H9 (cell line): ENCODE measurements around the gene BCAS4. TPM values are rescaled to one million over a fixed set of nuclear protein-coding genes. Genes with fewer than 3 reads are reported as not detected.

Experiments used
- DNase-seq: peaks from one replicate; pipeline ENCODE4 v3.0.0-alpha.2; 2017
- H2AFZ ChIP-seq: one replicate; pipeline ENCODE4 v1.6.1; 2013; ENCODE audit warnings: mild to moderate bottlenecking, low read length, control low read depth, moderate library complexity
- H2AK5ac ChIP-seq: 2 replicates; pipeline ENCODE4 v1.6.1; 2013; ENCODE audit warnings: low read length, control low read depth, mixed read lengths; ENCODE audit not compliant: insufficient read length
- H2BK120ac ChIP-seq: one replicate; pipeline ENCODE4 v1.6.1; 2013; ENCODE audit warnings: low read depth, mild to moderate bottlenecking, low read length, control low read depth, inconsistent platforms; ENCODE audit not compliant: poor library complexity, severe bottlenecking
- H2BK12ac ChIP-seq: 2 replicates; pipeline ENCODE4 v1.6.1; 2013; ENCODE audit warnings: low read length, control low read depth, mixed read lengths, low read depth; ENCODE audit not compliant: insufficient read length
- H2BK15ac ChIP-seq: 2 replicates; pipeline ENCODE4 v1.6.1; 2013; ENCODE audit warnings: low read depth, low read length, control low read depth
- H2BK20ac ChIP-seq: one replicate; pipeline ENCODE4 v1.6.1; 2013; ENCODE audit warnings: low read depth, mild to moderate bottlenecking, low read length, control low read depth, inconsistent platforms; ENCODE audit not compliant: poor library complexity, severe bottlenecking
- H2BK5ac ChIP-seq: 2 replicates; pipeline ENCODE4 v1.6.1; 2013; ENCODE audit warnings: low read length, control low read depth, mixed read lengths; ENCODE audit not compliant: insufficient read length
- H3K14ac ChIP-seq: 2 replicates; pipeline ENCODE4 v1.6.1; 2013; ENCODE audit warnings: low read length, control low read depth; ENCODE audit not compliant: insufficient read depth
- H3K18ac ChIP-seq: 2 replicates; pipeline ENCODE4 v1.6.1; 2013; ENCODE audit warnings: low read depth, mild to moderate bottlenecking, mixed read lengths, low read length, control low read depth; ENCODE audit not compliant: insufficient read length
- H3K23ac ChIP-seq: 2 replicates; pipeline ENCODE4 v1.6.1; 2013; ENCODE audit warnings: low read length, control low read depth, mixed read lengths, low read depth; ENCODE audit not compliant: insufficient read length
- H3K23me2 ChIP-seq: 2 replicates; pipeline ENCODE4 v1.6.1; 2013; ENCODE audit warnings: low read depth, mild to moderate bottlenecking, mixed read lengths, low read length, control low read depth; ENCODE audit not compliant: insufficient read length, poor library complexity, severe bottlenecking
- H3K27ac ChIP-seq: 2 replicates; pipeline ENCODE4 v1.5.1; 2013; ENCODE audit warnings: low read length, control low read depth, mixed read lengths, low read depth; ENCODE audit not compliant: insufficient read length
- H3K27me3 ChIP-seq: 2 replicates; pipeline ENCODE4 v1.6.1; 2013; ENCODE audit warnings: low read length, control low read depth, inconsistent platforms; ENCODE audit not compliant: insufficient read depth
- H3K4ac ChIP-seq: 2 replicates; pipeline ENCODE4 v1.6.1; 2013; ENCODE audit warnings: low read depth, mild to moderate bottlenecking, control low read depth, inconsistent platforms, low read length, moderate library complexity
- H3K4me1 ChIP-seq: 2 replicates; pipeline ENCODE4 v1.6.1; 2013; ENCODE audit warnings: low read length, control low read depth, inconsistent platforms; ENCODE audit not compliant: insufficient read depth
- H3K4me2 ChIP-seq: 2 replicates; pipeline ENCODE4 v1.6.1; 2013; ENCODE audit warnings: low read length, control low read depth, mixed read lengths; ENCODE audit not compliant: insufficient read length, insufficient read depth
- H3K56ac ChIP-seq: 2 replicates; pipeline ENCODE4 v1.6.1; 2013; ENCODE audit warnings: low read depth, mild to moderate bottlenecking, mixed read lengths, low read length, control low read depth; ENCODE audit not compliant: insufficient read length
- H3K79me1 ChIP-seq: 2 replicates; pipeline ENCODE4 v1.6.1; 2013; ENCODE audit warnings: low read depth, mild to moderate bottlenecking, moderate library complexity, low read length, control low read depth, inconsistent platforms; ENCODE audit not compliant: insufficient read depth, poor library complexity, severe bottlenecking
- H3K79me2 ChIP-seq: 2 replicates; pipeline ENCODE4 v1.6.1; 2013; ENCODE audit warnings: low read length, control low read depth, inconsistent platforms; ENCODE audit not compliant: insufficient read depth
- H3K9ac ChIP-seq: 2 replicates; pipeline ENCODE4 v1.6.1; 2013; ENCODE audit warnings: low read length, control low read depth, mixed read lengths; ENCODE audit not compliant: insufficient read length; ENCODE audit errors: extremely low read depth
- H3K9me3 ChIP-seq: one replicate; pipeline ENCODE4 v1.6.1; 2013; ENCODE audit warnings: low read depth, low read length, inconsistent platforms; ENCODE audit not compliant: control insufficient read depth
- H3T11ph ChIP-seq: one replicate; pipeline ENCODE4 v1.6.1; 2013; ENCODE audit warnings: mild to moderate bottlenecking, low read length, control low read depth, inconsistent platforms
- H4K20me1 ChIP-seq: one replicate; pipeline ENCODE4 v1.6.1; 2013; ENCODE audit not compliant: control insufficient read depth, insufficient read length, insufficient read depth
- H4K5ac ChIP-seq: 2 replicates; pipeline ENCODE4 v1.6.1; 2013; ENCODE audit warnings: low read depth, mild to moderate bottlenecking, mixed read lengths, low read length, control low read depth; ENCODE audit not compliant: insufficient read length
- H4K8ac ChIP-seq: replicated peaks from 2 replicates; pipeline ENCODE4 v1.6.1; 2013; ENCODE audit warnings: low read length, control low read depth, mixed read lengths, low read depth; ENCODE audit not compliant: insufficient read length
- H4K91ac ChIP-seq: 2 replicates; pipeline ENCODE4 v1.6.1; 2013; ENCODE audit warnings: low read depth, mild to moderate bottlenecking, moderate library complexity, mixed read lengths, low read length, control low read depth; ENCODE audit not compliant: insufficient read length
- H3K27ac Mint-ChIP-seq, 3 experiments: 2 replicates in 2 of 3; 3 replicates in 1 of 3; pipeline ENCODE4 v1.8.0; 2020 to 2021; ENCODE audit warnings: mixed read lengths in 3 of 3, mild to moderate bottlenecking in 1 of 3, moderate library complexity in 1 of 3
- H3K27me3 Mint-ChIP-seq: 2 replicates; pipeline ENCODE4 v1.8.0; 2021; ENCODE audit warnings: low read depth, mild to moderate bottlenecking, moderate library complexity, mixed read lengths
- H3K36me3 Mint-ChIP-seq, 3 experiments: 2 replicates in 2 of 3; 3 replicates in 1 of 3; pipeline ENCODE4 v1.8.0; 2020 to 2021; ENCODE audit warnings: low read depth in 3 of 3, mixed read lengths in 3 of 3; ENCODE audit not compliant: insufficient read depth in 1 of 3
- H3K4me1 Mint-ChIP-seq, 2 experiments: 2 replicates each; pipeline ENCODE4 v1.8.0; 2020; ENCODE audit warnings: mixed read lengths in 2 of 2
- H3K4me3 Mint-ChIP-seq, 2 experiments: 2 replicates in 1 of 2; 3 replicates in 1 of 2; pipeline ENCODE4 v1.8.0; 2020 to 2021; ENCODE audit warnings: mild to moderate bottlenecking in 2 of 2, mixed read lengths in 2 of 2, moderate library complexity in 1 of 2
- H3K9me3 Mint-ChIP-seq, 2 experiments: 2 replicates in 1 of 2; 3 replicates in 1 of 2; pipeline ENCODE4 v1.8.0; 2020; ENCODE audit warnings: mild to moderate bottlenecking in 2 of 2, mixed read lengths in 2 of 2, moderate library complexity in 1 of 2
- CTCF ChIP-seq: fragments of 200-600 bp; sonication (generic); conservative IDR thresholded peaks from 3 replicates; pipeline ENCODE4 v1.8.0; 2021; ENCODE audit warnings: antibody characterized with exemption, mild to moderate bottlenecking
- WGBS: extraction: QIAGEN DNeasy Blood & Tissue Kit; methylation state at CpG from one replicate; pipeline ENCODE4 v1.1.7; 2013; ENCODE audit warnings: missing lambda C conversion rate, low lambda C conversion rate, mixed read lengths; ENCODE audit not compliant: insufficient read length; ENCODE audit errors: extremely low coverage; 5-methylcytosine and 5-hydroxymethylcytosine counted together
- total RNA-seq: library from RNA; stranded (reverse); gene quantifications from 2 replicates; pipeline ENCODE4 v1.2.1, GENCODE V29; 2021

Gene BCAS4
- total RNA-seq, 1 experiment from 2014 or later = 16.9 TPM

- Histone ChIP-seq H3K27ac (no peak overlapping the region), H3K9ac (no peak overlapping the region), H3K56ac (no peak overlapping the region), H2BK15ac (no peak overlapping the region), H3K23me2 (no peaks in the 10 kb centered on the region), H4K5ac (no peak overlapping the region), H2BK5ac (no peak overlapping the region), H3T11ph (no peak overlapping the region), H3K79me1 (no peaks in the 10 kb centered on the region), H3K9me3 (no peaks in the 10 kb centered on the region), H2BK20ac (no peak overlapping the region), H3K4ac (no peak overlapping the region), H3K4me1 (no peaks in the 10 kb centered on the region), H4K8ac (no peak overlapping the region), H3K23ac (no peak overlapping the region), H3K27me3 (no peaks in the 10 kb centered on the region), H4K91ac (no peak overlapping the region), H2AFZ (no peak overlapping the region), H4K20me1 (no peaks in the 10 kb centered on the region), H2BK12ac (no peak overlapping the region), H3K4me2 (no peak overlapping the region), H3K14ac (no peak overlapping the region), H3K79me2 (peaks cover 3% of the 10 kb centered on the region; the same call in 1 of the 2 replicates), H2AK5ac (no peak overlapping the region), H3K18ac (no peak overlapping the region), H2BK120ac (no peak overlapping the region)
- no peak for DNase-seq
- Mint-ChIP-seq H3K9me3 (peaks cover 0 to 5% of the 10 kb centered on the region in 2 experiments; a peak in 1 of 5 replicates), H3K36me3 (no peaks in the 10 kb centered on the region; a peak in 2 of 7 replicates), H3K27ac (peak overlapping the region in 2 of 3 experiments; percentile 61 to 69; a peak in 4 of 7 replicates), H3K4me1 (peaks cover 21 to 27% of the 10 kb centered on the region in 2 experiments), H3K27me3 (no peaks in the 10 kb centered on the region), H3K4me3 (no peak overlapping the region)
- no CpG with 5 or more reads among the region's 1 CpG for WGBS
- TF ChIP-seq CTCF = no peak
Measured at GRCh38 chr20:50805349-50805684, 10.5 kb downstream of the BCAS4 start.
